Heart right ventricle (tissue), 16 donors: Measurements from ENCODE around the gene HMX3. TPM values are rescaled to one million over a fixed set of nuclear protein-coding genes. Genes with fewer than 3 reads are reported as not detected.

Experiments used
- ATAC-seq, 8 donors: fragments of 200-7000 bp; cut with Tn5 transposase; one replicate each; pipeline ENCODE4 v1.9.1; 2020; ENCODE audit warnings: mild to moderate bottlenecking in 8 of 8, moderate library complexity in 8 of 8, moderate number of reproducible peaks in 1 of 8
- DNase-seq, 2 donors: peaks; one replicate each; pipeline ENCODE4 v3.0.0-alpha.2; 2020
- H3K27ac ChIP-seq, 10 donors: fragments of 200-600 bp; sonication (generic) in 2 of 10; one replicate each; pipeline versions ENCODE4 v1.5.0 to v1.8.0; 2020 to 2022; ENCODE audit warnings: mild to moderate bottlenecking in 3 of 10
- H3K27me3 ChIP-seq, 7 donors: fragments of 200-600 bp; one replicate each; pipeline ENCODE4 v1.8.0; 2021 to 2022; ENCODE audit warnings: mild to moderate bottlenecking in 2 of 7
- H3K36me3 ChIP-seq, 9 donors: fragments of 200-600 bp; sonication (generic) in 1 of 9; one replicate each; pipeline versions ENCODE4 v1.5.0 to v1.8.0; 2020 to 2022; ENCODE audit warnings: mild to moderate bottlenecking in 2 of 9
- H3K4me1 ChIP-seq, 9 donors: fragments of 200-600 bp; sonication (generic) in 1 of 9; one replicate each; pipeline versions ENCODE4 v1.5.0 to v1.8.0; 2020 to 2022; ENCODE audit warnings: mild to moderate bottlenecking in 4 of 9
- H3K4me3 ChIP-seq, 10 donors: fragments of 200-600 bp; sonication (generic) in 2 of 10; one replicate each; pipeline versions ENCODE4 v1.5.0 to v1.8.0; 2020 to 2022; ENCODE audit warnings: mild to moderate bottlenecking in 7 of 10, moderate library complexity in 2 of 10
- H3K9me3 ChIP-seq, 11 donors: fragments of 200-600 bp in 10 of 11; sonication (generic) in 2 of 11; one replicate each; pipeline versions ENCODE4 v1.5.0 to v1.8.0; 2013 to 2022; ENCODE audit warnings: mild to moderate bottlenecking in 2 of 11, control low read depth in 1 of 11, moderate library complexity in 1 of 11
- CTCF ChIP-seq, 9 donors: fragments of 200-600 bp; sonication (generic) in 2 of 9; IDR thresholded peaks; one replicate each; pipeline versions ENCODE4 v1.5.0 to v1.8.0; 2021 to 2022; ENCODE audit warnings: antibody characterized with exemption in 9 of 9, mild to moderate bottlenecking in 5 of 9, moderate library complexity in 1 of 9
- WGBS, 2 donors: extraction: QIAGEN DNeasy Blood & Tissue Kit; methylation state at CpG; one replicate each; pipeline ENCODE4 v1.1.7; 2013; ENCODE audit warnings: inconsistent platforms in 1 of 2; 5-methylcytosine and 5-hydroxymethylcytosine counted together
- intact Hi-C, 10 donors: fragments of 100-400 bp; cut with DNase I; formaldehyde crosslinking; loops; one replicate each; pipeline versions ENCODE4 v1.11.1 to v1.14.2; 2022
- polyA plus RNA-seq, 2 donors: library from polyadenylated mRNA; stranded (reverse); fragments of 200-250 nt; gene quantifications; one replicate each; pipeline ENCODE4 v1.2.3, GENCODE V29; 2013
- total RNA-seq, 10 donors: library from RNA; stranded (reverse); fragmentation: NEBNext Ultra II Directional in 3 of 10; extraction: Animal tissue kit (Norgen Biotek cat#: 25700) in 3 of 10; gene quantifications; one replicate each; pipeline versions ENCODE4 v1.2.1 to v1.2.4, GENCODE V29; 2021 to 2023
- donor health status: Arrhythmogenic right ventricular cardiomyopathy.
- donor health status: ischemic (EF 13 %, LVEDD 7.1; RV severe dilation, severe dysfunction).
- donor health status: healthy with polysubstance abuse.
- donor health status: DM: no; HTN: yes; CAD: no.
- donor health status: DM: no; HTN: no; CAD: no.
- donor health status: ischemic (EF 25% LVEDD 6.9; RV normal size, moderate dysfunction).
- donor health status: ischemic (EF 25% LVEDD 5.7; RV mildly dilated, moderate dysfunction).
- donor health status: healthy.
- donor health status: DM: yes; HTN: yes; CAD: no.
- donor health status: Ischemic cardiomyopathy.
- donor health status: ischemic (EF 35%, LVEDD 5.7; RV mildly dilated, moderate dysfunction).
- donor health status: nonischemic (EF 11% LVEDD 7.7; RV severe dilation, severe dysfunction).
- donor health status: DM: yes; HTN: yes; CAD: no.
- donor health status: PGD.
- donor health status: ischemic (EF 29% LVEDD 5.4; RV normal size, mild dysfunction).
- donor health status: nonischemic (EF 23%, LVEDD 6.1; RV moderate dilation, normal function).

HMX3 gene
- total and polyA plus RNA-seq, 12 donors = not detected

GRCh38 chr10:123136806-123137642 lies 1.3 kb downstream of the HMX3 start:
- Histone ChIP-seq H3K27me3 (peaks cover 91 to 100% (median 100%) of the 10 kb centered on the region in 7 donors), H3K4me3 (peak overlapping the region; percentile 1 to 51 (median 34)), H3K27ac (no peak overlapping the region), H3K4me1 (peaks cover 29 to 70% (median 61%) of the 10 kb centered on the region in 9 donors), H3K36me3 (no peaks in the 10 kb centered on the region), H3K9me3 (no peaks in the 10 kb centered on the region)
- ATAC-seq (no peak), DNase-seq (no peak)
- intact Hi-C loops = loop anchor here in 3 of 10 donors (10.0 kb wide), 2 partner anchors 248 to 828 kb away; no protein-coding TSS in a partner anchor
- TF ChIP-seq CTCF (IDR thresholded peaks at IDR 0.05) = no peak
- 1% methylated on average over 83 of the region's 83 CpGs for WGBS, 2 donors

- 7 to 8% methylated on average over 7 of the region's 7 CpGs for WGBS, 2 donors
- Histone ChIP-seq H3K36me3 (no peaks in the 10 kb centered on the region), H3K9me3 (no peaks in the 10 kb centered on the region), H3K27me3 (peaks cover 91 to 100% (median 100%) of the 10 kb centered on the region in 7 donors), H3K27ac (no peak overlapping the region), H3K4me1 (peaks cover 23 to 62% (median 48%) of the 10 kb centered on the region in 9 donors), H3K4me3 (no peak overlapping the region)
- ATAC-seq (no peak), DNase-seq (no peak)
- intact Hi-C loops = loop anchor here in 3 of 10 donors (10.0 kb wide), 2 partner anchors 246 to 826 kb away; no protein-coding TSS in a partner anchor
- no peak for TF ChIP-seq CTCF (IDR thresholded peaks at IDR 0.05)
Measured at GRCh38 chr10:123139165-123139520, 3.4 kb downstream of the HMX3 start.

- no peak for DNase-seq
- intact Hi-C loops = loop anchor here in 3 of 10 donors (10.0 kb wide), 2 partner anchors 245 to 825 kb away; no protein-coding TSS in a partner anchor
Measured at GRCh38 chr10:123139521-123140163, 3.9 kb downstream of the HMX3 start.

More at GRCh38 chr10:123139521-123140163, 3.9 kb downstream of the HMX3 start:
- Histone ChIP-seq H3K9me3 (no peaks in the 10 kb centered on the region), H3K4me1 (peaks cover 20 to 58% (median 44%) of the 10 kb centered on the region in 9 donors), H3K27me3 (peaks cover 86 to 100% (median 100%) of the 10 kb centered on the region in 7 donors), H3K4me3 (no peak overlapping the region), H3K36me3 (no peaks in the 10 kb centered on the region), H3K27ac (no peak overlapping the region)
- ATAC-seq = no peak
- no peak for TF ChIP-seq CTCF (IDR thresholded peaks at IDR 0.05)
- 1 to 3% methylated on average over 32 of the region's 32 CpGs for WGBS, 2 donors
